HG03108 (cell line): ENCODE measurements around the gene PDE4A.
"Not testable (repeated sequence)": the region's sequence is repeated elsewhere in the genome, so short reads cannot be mapped to it uniquely, and the experiment has no call there.

ENCODE experiments used
- ATAC-seq: cut with Tn5 transposase; IDR thresholded peaks from one replicate; pipeline ENCODE4 v1.9.1; 2021; ENCODE audit warnings: moderate library complexity; ENCODE audit not compliant: unreplicated experiment

Gene PDE4A

GRCh38 chr19:10403137-10404021 lies 17.0 kb upstream of the PDE4A start, which contains the start of gene CDC37:
CDC37 (minus strand) TSS chr19:10403542; CDS start chr19:10403479, 63 bp downstream.
- peak; percentile 76 for ATAC-seq

- no peak for ATAC-seq
These were observed 15.2 kb upstream of the PDE4A start for GRCh38 chr19:10404888-10405820.

GRCh38 chr19:10406191-10406590 lies 14.1 kb upstream of the PDE4A start:
- ATAC-seq = no peak

GRCh38 chr19:10407096-10407495 lies 13.2 kb upstream of the PDE4A start:
- ATAC-seq = no peak

- ATAC-seq = no peak
These were observed 11.6 kb upstream of the PDE4A start for GRCh38 chr19:10408511-10409283.

GRCh38 chr19:10411224-10411623 lies 9.1 kb upstream of the PDE4A start:
- ATAC-seq = not testable (repeated sequence)

GRCh38 chr19:10412257-10412977 lies 7.9 kb upstream of the PDE4A start:
- ATAC-seq = peak; percentile 49

- ATAC-seq = no peak
These were observed 4.3 kb upstream of the PDE4A start for GRCh38 chr19:10416083-10416379.

- ATAC-seq = peak; percentile 37
These were observed 3.7 kb upstream of the PDE4A start for GRCh38 chr19:10416380-10417257.

- ATAC-seq = no peak
These were observed 2.6 kb upstream of the PDE4A start for GRCh38 chr19:10417541-10418234.

GRCh38 chr19:10418235-10418484 lies 2.2 kb upstream of the PDE4A start:
- no peak for ATAC-seq

GRCh38 chr19:10418485-10419199 lies 1.7 kb upstream of the PDE4A start:
- ATAC-seq = no peak

GRCh38 chr19:10419200-10419645 lies 1.1 kb upstream of the PDE4A start:
- no peak for ATAC-seq

GRCh38 chr19:10419646-10420443 lies 493 bp upstream of the PDE4A start:
- ATAC-seq = no peak

- ATAC-seq = no peak
These were observed 1.1 kb downstream of the PDE4A start for GRCh38 chr19:10421240-10422045.

GRCh38 chr19:10422046-10422461 lies 1.7 kb downstream of the PDE4A start:
- no peak for ATAC-seq

GRCh38 chr19:10422846-10423245 lies 2.5 kb downstream of the PDE4A start:
- ATAC-seq = no peak
